ENCODE measurements around the gene MEOX2. TPM values are rescaled to one million over a fixed set of nuclear protein-coding genes. Genes with fewer than 3 reads are reported as not detected.

MEOX2 gene
- total RNA-seq, 1 experiment from 2014 or later, result not detected

DNA sequence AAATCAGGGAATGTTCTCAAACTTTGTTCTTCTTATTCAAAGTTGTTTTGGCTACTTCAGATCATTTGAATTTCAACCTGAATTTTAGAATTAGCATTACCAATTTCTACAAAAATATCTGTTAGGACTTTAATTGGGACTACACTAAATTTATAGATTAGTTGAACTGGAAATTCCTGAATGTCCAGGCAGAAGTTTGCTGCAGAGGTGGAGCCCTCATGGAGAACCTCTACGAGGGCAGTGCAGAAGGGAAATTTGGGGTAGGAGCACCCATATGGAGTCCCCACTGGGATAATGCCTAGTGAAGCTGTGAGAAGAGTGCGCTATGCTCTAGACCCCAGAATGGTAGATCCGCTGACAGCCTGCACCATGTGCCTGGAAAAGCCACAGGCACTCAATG, 101.9 kb downstream of the MEOX2 start:
- TF ChIP-seq, protein P1, sequence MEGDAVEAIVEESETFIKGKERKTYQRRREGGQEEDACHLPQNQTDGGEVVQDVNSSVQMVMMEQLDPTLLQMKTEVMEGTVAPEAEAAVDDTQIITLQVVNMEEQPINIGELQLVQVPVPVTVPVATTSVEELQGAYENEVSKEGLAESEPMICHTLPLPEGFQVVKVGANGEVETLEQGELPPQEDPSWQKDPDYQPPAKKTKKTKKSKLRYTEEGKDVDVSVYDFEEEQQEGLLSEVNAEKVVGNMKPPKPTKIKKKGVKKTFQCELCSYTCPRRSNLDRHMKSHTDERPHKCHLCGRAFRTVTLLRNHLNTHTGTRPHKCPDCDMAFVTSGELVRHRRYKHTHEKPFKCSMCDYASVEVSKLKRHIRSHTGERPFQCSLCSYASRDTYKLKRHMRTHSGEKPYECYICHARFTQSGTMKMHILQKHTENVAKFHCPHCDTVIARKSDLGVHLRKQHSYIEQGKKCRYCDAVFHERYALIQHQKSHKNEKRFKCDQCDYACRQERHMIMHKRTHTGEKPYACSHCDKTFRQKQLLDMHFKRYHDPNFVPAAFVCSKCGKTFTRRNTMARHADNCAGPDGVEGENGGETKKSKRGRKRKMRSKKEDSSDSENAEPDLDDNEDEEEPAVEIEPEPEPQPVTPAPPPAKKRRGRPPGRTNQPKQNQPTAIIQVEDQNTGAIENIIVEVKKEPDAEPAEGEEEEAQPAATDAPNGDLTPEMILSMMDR (conservative IDR thresholded peaks at IDR 0.05; ENCODE audit: low read depth, low read length), result no peak
- no peak for TF ChIP-seq EZH2phosphoT487 (IDR thresholded peaks at IDR 0.05; ENCODE audit: borderline replicate concordance, low read length)
- no peak for TF ChIP-seq EZH2 (IDR thresholded peaks at IDR 0.05; ENCODE audit: low read length, unreplicated experiment)
- no peaks in the 10 kb centered on the region for H3K9me2 ChIP-seq (replicated peaks; ENCODE audit: low read length)
- 0 out of 2 replicates have a peak, but pooled peaks cover 9% of the 10 kb centered on the region for H3K9me3 ChIP-seq (ENCODE audit: low read length)
- no peak overlapping the region for H3K4me2 ChIP-seq (ENCODE audit: low read length)
- POLR2A ChIA-PET (ENCODE audit: unreplicated experiment), result no interaction called here
- no peaks in the 10 kb centered on the region for H3F3A ChIP-seq (ENCODE audit: low read length, unreplicated experiment)
- no peak overlapping the region for H3K27ac ChIP-seq (ENCODE audit: low read length)
- no peaks in the 10 kb centered on the region for H3K27me3 ChIP-seq (ENCODE audit: low read length)
- H4K20me1 ChIP-seq (ENCODE audit: low read length), result no peaks in the 10 kb centered on the region
- no peaks in the 10 kb centered on the region for H3K4me1 ChIP-seq (ENCODE audit: insufficient read depth, low read length)
- H3K79me2 ChIP-seq (ENCODE audit: low read length), result no peaks in the 10 kb centered on the region
- H3K9ac ChIP-seq (ENCODE audit: low read length), result no peak overlapping the region
- no TSS peak for BruUV-seq (replicated peaks)
- ATAC-seq, result no peak
- CTCF ChIA-PET, result no interaction called here
- no peak overlapping the region for H3K4me3 ChIP-seq (ENCODE audit: low read length)
- DNase-seq, result no peak
- intact Hi-C loops (cut with micrococcal nuclease), result no loop called here
- H3K36me3 ChIP-seq (ENCODE audit: low read depth, low read length), result no peaks in the 10 kb centered on the region
- H2AFZ ChIP-seq (ENCODE audit: low read length), result no peak overlapping the region

DNA sequence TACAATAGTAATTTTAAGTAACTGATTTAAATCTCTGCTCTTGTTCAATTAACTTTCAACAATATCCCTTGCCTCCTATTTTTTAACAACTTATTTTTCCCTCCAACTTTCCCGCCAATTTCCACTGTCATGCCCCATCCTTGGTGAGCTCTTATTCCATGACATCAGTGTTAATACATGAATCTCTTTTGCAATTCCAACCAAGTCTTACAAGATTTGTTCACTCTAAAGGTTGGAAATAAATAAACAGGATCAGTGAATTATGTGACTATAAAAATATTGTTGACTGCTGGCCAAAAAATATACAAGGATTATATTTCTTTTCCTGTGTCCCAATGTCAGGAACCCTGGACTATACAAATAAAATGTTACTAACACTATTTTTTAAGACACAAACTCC, 103.7 kb downstream of the MEOX2 start:
- Histone ChIP-seq H2AFZ (ENCODE audit: low read length) (no peak overlapping the region), H3K27ac (ENCODE audit: low read length) (no peak overlapping the region), H3F3A (ENCODE audit: low read length, unreplicated experiment) (no peaks in the 10 kb centered on the region), H3K9ac (ENCODE audit: low read length) (no peak overlapping the region), H3K79me2 (ENCODE audit: low read length) (no peaks in the 10 kb centered on the region), H4K20me1 (ENCODE audit: low read length) (no peaks in the 10 kb centered on the region), H3K4me3 (ENCODE audit: low read length) (no peak overlapping the region), H3K9me3 (ENCODE audit: low read length) (0 out of 2 replicates have a peak, but pooled peaks cover 9% of the 10 kb centered on the region), H3K9me2 (replicated peaks; ENCODE audit: low read length) (no peaks in the 10 kb centered on the region), H3K4me2 (ENCODE audit: low read length) (no peak overlapping the region), H3K36me3 (ENCODE audit: low read depth, low read length) (no peaks in the 10 kb centered on the region), H3K27me3 (ENCODE audit: low read length) (no peaks in the 10 kb centered on the region), H3K4me1 (ENCODE audit: insufficient read depth, low read length) (no peaks in the 10 kb centered on the region)
- no TSS peak for BruUV-seq (replicated peaks)
- TF ChIP-seq EZH2phosphoT487 (IDR thresholded peaks at IDR 0.05; ENCODE audit: borderline replicate concordance, low read length) (no peak), EZH2 (IDR thresholded peaks at IDR 0.05; ENCODE audit: low read length, unreplicated experiment) (no peak)
- TF ChIP-seq, protein P1 (conservative IDR thresholded peaks at IDR 0.05; ENCODE audit: low read depth, low read length), result no peak
- DNase-seq (no peak), ATAC-seq (peak; percentile 15; the same call in 1 of the 2 replicates)
- CTCF ChIA-PET, result no interaction called here
- POLR2A ChIA-PET (ENCODE audit: unreplicated experiment), result no interaction called here
- intact Hi-C loops (cut with micrococcal nuclease), result no loop called here

DNA sequence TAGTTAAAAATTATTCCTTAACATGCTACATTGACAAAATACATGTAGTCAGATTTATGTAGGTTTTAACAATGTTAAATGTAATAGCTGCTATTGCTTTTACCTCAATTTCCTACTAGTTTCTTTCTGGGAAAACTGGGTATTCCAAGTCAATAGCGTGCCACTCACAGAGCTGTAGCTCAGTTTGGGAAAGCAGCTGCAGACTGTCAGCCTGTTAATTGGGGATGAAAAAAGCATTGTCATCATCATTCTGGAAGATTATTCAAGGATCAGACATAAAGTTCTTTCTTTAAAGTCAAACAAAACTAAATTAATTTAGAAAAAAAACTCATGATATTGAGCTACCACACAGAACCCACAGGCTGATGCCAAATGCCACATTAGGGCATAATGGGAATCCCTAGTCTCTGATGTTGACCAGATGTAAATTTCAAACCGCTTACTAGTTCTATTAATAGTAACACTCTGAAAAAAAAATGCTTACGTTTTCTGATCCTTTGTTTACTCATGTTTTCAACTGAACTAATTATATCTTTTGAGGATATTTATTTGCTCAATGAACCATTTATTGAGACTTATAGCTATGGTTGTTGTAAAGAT, 105.0 kb downstream of the MEOX2 start:
- no peaks in the 10 kb centered on the region for H3K4me1 ChIP-seq (ENCODE audit: insufficient read depth, low read length)
- H4K20me1 ChIP-seq (ENCODE audit: low read length), result no peaks in the 10 kb centered on the region
- no TSS peak for BruUV-seq (replicated peaks)
- H3K36me3 ChIP-seq (ENCODE audit: low read depth, low read length), result no peaks in the 10 kb centered on the region
- 0 out of 2 replicates have a peak, but pooled peaks cover 9% of the 10 kb centered on the region for H3K9me3 ChIP-seq (ENCODE audit: low read length)
- H3K27ac ChIP-seq (ENCODE audit: low read length), result no peak overlapping the region
- H3K4me3 ChIP-seq (ENCODE audit: low read length), result no peak overlapping the region
- TF ChIP-seq EZH2 (IDR thresholded peaks at IDR 0.05; ENCODE audit: low read length, unreplicated experiment) (no peak), EZH2phosphoT487 (IDR thresholded peaks at IDR 0.05; ENCODE audit: borderline replicate concordance, low read length) (no peak)
- TF ChIP-seq, protein P1 (conservative IDR thresholded peaks at IDR 0.05; ENCODE audit: low read depth, low read length), result no peak
- no peak for ATAC-seq
- no peak overlapping the region for H3K4me2 ChIP-seq (ENCODE audit: low read length)
- POLR2A ChIA-PET (ENCODE audit: unreplicated experiment), result no interaction called here
- intact Hi-C loops (cut with micrococcal nuclease), result no loop called here
- H3K27me3 ChIP-seq (ENCODE audit: low read length), result no peaks in the 10 kb centered on the region
- no peak for DNase-seq
- CTCF ChIA-PET, result no interaction called here
- H2AFZ ChIP-seq (ENCODE audit: low read length), result no peak overlapping the region
- no peaks in the 10 kb centered on the region for H3K9me2 ChIP-seq (replicated peaks; ENCODE audit: low read length)
- H3K79me2 ChIP-seq (ENCODE audit: low read length), result no peaks in the 10 kb centered on the region
- H3K9ac ChIP-seq (ENCODE audit: low read length), result no peak overlapping the region
- H3F3A ChIP-seq (ENCODE audit: low read length, unreplicated experiment), result no peaks in the 10 kb centered on the region

Data from PC-3 (cell line).